GM18499 (cell line): ENCODE results near the gene CTDNEP1.
"Not testable (repeated sequence)": the region's sequence is repeated elsewhere in the genome, so short reads cannot be mapped to it uniquely, and the experiment has no call there.

ENCODE experiments used
- ATAC-seq: cut with Tn5 transposase; IDR thresholded peaks from one replicate; pipeline ENCODE4 v1.9.1; 2021; ENCODE audit warnings: moderate number of reproducible peaks; ENCODE audit not compliant: insufficient read depth, unreplicated experiment

CTDNEP1 gene

DNA sequence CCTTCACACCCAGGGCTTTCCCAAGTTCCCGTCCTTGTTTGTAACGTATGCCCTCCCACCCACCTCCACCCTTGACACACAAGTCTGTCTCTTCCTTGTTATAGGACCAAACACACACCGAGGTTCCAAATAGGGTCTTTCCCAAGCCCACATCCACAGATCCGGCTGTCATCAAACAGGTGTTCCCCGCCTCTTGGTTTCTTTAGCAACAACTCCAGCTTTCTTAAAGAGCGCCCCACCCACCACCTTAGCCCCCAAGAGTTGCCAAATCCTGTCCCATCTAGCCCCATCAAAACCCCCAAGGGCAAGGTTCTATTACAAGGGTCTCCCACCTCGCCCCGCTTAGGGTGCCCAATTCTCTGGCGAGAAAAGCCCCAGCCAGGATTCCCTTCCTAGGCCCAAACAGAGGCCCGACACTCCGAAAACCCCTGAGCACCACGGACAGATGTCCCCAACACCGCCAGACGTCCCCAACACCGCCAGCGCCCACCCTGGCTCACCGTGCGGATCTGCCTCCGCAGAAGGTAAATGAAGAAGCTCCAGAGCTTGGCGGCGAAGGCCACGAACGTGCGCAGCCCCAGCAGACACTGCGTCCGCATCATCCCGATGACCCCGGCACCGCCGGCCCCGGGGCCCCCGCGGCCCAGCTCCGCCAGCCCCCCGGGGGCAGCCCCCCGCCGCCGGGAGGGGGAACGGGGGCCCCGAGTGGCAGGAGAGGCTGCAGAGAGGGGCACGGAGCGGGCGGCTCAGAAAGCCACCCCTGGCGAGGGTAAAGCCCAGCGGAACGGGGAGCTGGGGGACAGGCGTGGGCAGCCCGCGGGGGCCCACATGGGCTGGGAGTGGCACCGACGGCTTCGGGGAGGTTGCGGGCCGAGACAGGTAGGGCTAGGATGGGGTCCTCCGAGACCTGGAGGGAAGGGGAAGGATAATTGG, 573 bp downstream of the CTDNEP1 start:
- no peak for ATAC-seq

DNA sequence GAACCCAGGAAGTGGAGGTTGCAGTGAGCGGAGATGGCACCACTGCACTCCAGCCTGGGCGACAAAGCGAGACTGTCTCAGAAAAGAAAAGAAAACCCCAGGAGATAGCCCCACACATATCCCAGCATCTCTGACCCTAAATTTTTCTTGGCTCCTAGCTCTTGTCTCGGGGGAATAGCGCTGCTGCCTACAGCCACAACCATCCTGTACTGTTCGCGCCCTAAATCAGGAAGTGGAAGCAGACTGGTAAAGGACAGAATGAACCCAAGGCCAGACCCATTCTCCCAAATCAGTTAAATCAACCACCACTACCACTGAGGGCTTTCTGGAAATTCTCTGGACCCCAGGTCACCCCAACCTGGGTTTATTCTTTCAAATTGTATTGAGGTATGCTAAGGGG, 1.7 kb downstream of the CTDNEP1 start:
- ATAC-seq, result no peak

- no peak for ATAC-seq
These were observed 2.3 kb downstream of the CTDNEP1 start for GRCh38 chr17:7249214-7249613.

- no peak for ATAC-seq
These were observed 2.7 kb downstream of the CTDNEP1 start for GRCh38 chr17:7248796-7249195.

GRCh38 chr17:7246779-7247178, 4.8 kb downstream of the CTDNEP1 start:
- no peak for ATAC-seq

- ATAC-seq, result not testable (repeated sequence)
These were observed 7.7 kb downstream of the CTDNEP1 start for GRCh38 chr17:7243838-7244237.

DNA sequence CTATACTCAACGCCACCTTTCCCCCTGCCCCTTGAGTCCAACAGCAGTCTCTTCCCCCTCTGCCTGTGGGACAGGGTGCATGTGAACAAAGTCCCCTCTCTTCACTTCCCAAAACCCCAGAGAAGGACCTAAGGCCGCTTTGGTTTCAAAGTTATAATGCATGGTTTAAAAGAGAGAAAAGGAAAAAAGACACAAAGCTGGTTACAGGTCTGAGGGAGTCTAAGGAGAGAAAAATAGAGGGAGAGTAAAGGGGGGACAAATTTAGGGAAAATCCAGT, 8.1 kb downstream of the CTDNEP1 start:
- ATAC-seq, result no peak

DNA sequence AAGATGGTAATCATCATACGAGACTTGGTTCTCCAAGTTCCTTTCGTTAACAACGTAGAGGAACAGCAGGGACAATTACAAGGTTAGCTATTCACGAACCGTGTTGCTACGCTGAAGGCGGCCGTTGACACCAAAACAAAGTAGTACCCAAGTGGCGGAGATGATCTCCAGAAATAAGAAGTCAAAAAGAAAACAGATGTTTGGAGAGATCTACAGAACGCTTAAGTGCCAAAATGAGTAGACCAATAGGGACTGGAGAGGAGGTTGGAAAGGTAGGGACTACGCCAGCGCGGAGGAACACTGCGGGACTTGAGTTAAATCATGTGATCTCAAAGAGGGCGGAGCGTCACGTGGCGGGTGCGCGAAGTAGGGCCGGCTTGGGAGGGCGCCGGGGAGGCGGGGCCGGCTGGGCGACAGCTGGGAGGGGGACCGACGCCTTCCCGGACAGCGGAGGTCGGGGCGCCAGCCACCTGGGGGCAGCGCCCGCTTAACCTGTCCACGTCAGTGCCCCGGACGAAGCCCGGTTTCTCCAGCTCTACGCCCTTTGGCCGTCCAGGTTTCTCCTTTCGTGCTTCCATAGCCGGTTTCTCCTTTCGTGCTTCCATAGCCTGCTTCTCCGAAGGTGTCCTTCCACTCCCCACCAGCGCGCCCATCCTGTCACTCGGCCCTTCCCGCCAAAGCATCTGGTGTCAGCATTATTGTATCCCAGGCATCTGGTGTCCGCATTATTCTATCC, 8.6 kb downstream of the CTDNEP1 start:
- ATAC-seq, result no peak

DNA sequence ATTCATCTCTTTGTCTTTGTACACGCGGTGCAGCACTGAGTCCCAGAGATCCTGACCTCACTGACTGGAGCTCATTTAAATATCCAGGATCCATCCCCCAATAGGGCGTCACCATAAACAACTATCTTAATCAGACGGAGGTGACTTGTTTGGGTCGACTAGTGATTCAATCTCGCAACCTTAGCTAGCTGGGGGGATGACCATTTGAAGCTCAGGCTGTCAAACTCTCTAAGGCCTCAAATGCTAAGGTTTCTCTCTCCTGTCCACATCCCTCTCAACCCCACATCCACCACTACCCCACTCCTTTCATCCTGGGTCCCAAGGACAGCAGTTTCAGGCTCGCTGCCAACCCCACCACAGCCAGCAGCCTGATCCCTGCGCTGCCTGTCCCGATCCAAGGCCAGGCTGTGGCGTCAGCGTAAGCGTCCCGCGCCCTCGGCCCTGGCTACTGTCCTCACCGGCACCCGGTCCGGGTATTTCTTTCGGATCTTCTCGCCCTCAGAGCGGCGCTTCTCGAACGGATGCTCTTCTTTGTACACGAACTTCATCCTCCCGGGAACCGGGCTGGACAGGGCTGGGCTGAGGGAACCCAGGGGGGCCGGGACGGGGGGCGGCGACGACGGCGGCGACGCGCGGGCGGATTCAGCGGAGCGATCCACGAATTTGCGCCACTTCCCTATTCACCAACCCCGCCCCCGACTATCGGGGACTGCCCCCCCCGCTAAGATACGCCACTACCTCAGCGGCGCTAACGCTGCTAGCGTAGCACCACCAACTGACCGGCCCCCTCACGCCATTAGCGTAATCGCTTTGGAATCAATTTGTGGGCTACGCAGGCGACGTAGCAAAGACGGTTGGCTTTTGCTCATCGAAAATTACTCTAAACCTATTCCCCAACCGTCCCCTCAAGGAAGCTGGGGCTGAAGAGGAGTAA, 9.5 kb downstream of the CTDNEP1 start, which contains the start of gene GABARAP:
GABARAP (minus strand) TSS at position 667 of the 934 bp plus-strand sequence; CDS start at position 548, 119 bp downstream.
- ATAC-seq, result no peak

- ATAC-seq, result no peak
These were observed 10.3 kb downstream of the CTDNEP1 start for GRCh38 chr17:7241090-7241733.

DNA sequence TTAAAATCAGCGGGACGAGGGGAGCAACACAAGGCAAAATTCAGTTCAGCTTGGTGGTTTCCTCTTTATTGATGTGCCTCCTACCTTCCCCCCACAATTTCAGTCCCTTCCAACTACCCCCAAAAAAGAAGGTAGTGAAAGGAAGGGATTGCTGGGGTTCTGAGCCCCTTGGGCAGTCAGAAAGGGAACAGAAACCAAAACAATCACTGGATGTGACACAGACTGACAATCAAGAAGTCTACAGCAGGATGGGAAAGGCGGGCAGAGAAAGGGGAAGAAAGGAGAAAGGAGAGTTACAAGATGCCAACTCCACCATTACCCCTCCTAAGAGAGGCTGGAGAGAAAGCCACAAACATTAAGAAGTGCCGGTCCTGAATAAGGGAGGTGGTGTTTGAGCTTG, 11.2 kb downstream of the CTDNEP1 start:
- ATAC-seq, result no peak

GRCh38 chr17:7239091-7240027, 12.2 kb downstream of the CTDNEP1 start, which contains the start of gene PHF23:
TSS of gene PHF23 (minus strand) at chr17:7239457. CDS start at chr17:7239279, 178 bp downstream.
- peak; percentile 32 for ATAC-seq

- no peak for ATAC-seq
These were observed 13.0 kb downstream of the CTDNEP1 start for GRCh38 chr17:7238420-7239090.

- ATAC-seq, result no peak
These were observed 13.6 kb downstream of the CTDNEP1 start for GRCh38 chr17:7237761-7238419.

GRCh38 chr17:7237266-7237760, 14.2 kb downstream of the CTDNEP1 start:
- no peak for ATAC-seq

DNA sequence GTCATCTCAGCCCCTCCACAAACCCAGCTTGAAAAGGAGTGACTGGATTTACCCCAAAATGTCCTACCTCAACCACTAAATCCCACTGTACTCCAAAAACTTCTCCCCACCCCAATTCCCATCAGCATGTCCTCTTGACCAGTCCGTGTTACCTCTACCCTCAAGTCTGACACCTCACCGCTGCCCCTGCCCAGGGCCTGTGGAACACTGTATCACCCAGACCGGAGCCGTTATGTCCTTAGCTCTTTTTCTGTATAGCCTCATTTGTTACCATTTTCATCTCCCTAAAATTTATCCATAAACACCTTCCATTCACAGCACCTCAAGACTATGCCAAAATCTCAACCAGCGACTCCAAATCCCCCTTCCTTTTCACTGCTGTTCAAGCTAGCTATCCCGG, 14.7 kb downstream of the CTDNEP1 start:
- ATAC-seq, result no peak
